Measurements from ENCODE around the gene ACOX3. TPM values are rescaled to one million over a fixed set of nuclear protein-coding genes. Genes with fewer than 3 reads are reported as not detected.

The ACOX3 gene
- total and polyA plus RNA-seq, 4 donors: 15.6 to 32.2 (median 21.5) TPM

DNA sequence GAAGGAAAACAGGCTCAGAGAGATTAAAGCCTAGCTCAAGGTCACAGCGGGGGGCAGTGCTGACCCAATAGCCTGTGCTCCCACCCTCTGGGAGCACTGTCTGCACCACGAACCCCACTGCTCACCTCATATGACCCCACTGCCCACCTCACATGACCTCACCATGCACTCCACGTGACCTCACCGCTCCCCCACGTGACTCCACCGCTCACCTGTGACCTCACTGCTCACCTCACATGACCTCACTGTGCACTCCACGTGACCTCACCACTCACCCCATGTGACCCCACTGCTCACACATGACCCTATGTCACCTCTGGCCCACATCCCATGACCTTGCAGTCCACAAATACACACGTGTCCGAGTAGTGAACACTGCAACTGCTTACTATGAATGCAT, 55.4 kb downstream of the ACOX3 start:
- TF ChIP-seq, protein P1, sequence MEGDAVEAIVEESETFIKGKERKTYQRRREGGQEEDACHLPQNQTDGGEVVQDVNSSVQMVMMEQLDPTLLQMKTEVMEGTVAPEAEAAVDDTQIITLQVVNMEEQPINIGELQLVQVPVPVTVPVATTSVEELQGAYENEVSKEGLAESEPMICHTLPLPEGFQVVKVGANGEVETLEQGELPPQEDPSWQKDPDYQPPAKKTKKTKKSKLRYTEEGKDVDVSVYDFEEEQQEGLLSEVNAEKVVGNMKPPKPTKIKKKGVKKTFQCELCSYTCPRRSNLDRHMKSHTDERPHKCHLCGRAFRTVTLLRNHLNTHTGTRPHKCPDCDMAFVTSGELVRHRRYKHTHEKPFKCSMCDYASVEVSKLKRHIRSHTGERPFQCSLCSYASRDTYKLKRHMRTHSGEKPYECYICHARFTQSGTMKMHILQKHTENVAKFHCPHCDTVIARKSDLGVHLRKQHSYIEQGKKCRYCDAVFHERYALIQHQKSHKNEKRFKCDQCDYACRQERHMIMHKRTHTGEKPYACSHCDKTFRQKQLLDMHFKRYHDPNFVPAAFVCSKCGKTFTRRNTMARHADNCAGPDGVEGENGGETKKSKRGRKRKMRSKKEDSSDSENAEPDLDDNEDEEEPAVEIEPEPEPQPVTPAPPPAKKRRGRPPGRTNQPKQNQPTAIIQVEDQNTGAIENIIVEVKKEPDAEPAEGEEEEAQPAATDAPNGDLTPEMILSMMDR (IDR thresholded peaks at IDR 0.05; ENCODE audit: control extremely low read depth, extremely low read depth): no peak
- ATAC-seq (ENCODE audit: insufficient read depth, low FRiP score) (no peak), DNase-seq (no peak)
- Histone ChIP-seq H3K9ac (ENCODE audit: insufficient read depth in 1 of 2, low read length in 2 of 2) (no peak overlapping the region), H3K9me3 (ENCODE audit: control insufficient read depth in 4 of 4, insufficient read depth in 3 of 4, low read length in 3 of 4) (no peaks in the 10 kb centered on the region), H3K4me3 (no peak overlapping the region), H3K27ac (ENCODE audit: low read depth in 1 of 2, low read length in 1 of 2) (no peak overlapping the region), H3K36me3 (ENCODE audit: control insufficient read depth in 4 of 4, insufficient read depth in 4 of 4, low read length in 4 of 4) (peaks cover 6 to 41% (median 14%) of the 10 kb centered on the region in 4 donors), H3K27me3 (ENCODE audit: control insufficient read depth in 3 of 3, insufficient read depth in 3 of 3, low read length in 2 of 3) (no peaks in the 10 kb centered on the region), H3K4me1 (ENCODE audit: control insufficient read depth in 5 of 5, insufficient read depth in 5 of 5, low read length in 5 of 5) (peaks cover 0 to 17% (median 10%) of the 10 kb centered on the region in 5 donors)
- 79 to 86% methylated on average over 9 of the region's 9 CpGs for WGBS, 2 donors

DNA sequence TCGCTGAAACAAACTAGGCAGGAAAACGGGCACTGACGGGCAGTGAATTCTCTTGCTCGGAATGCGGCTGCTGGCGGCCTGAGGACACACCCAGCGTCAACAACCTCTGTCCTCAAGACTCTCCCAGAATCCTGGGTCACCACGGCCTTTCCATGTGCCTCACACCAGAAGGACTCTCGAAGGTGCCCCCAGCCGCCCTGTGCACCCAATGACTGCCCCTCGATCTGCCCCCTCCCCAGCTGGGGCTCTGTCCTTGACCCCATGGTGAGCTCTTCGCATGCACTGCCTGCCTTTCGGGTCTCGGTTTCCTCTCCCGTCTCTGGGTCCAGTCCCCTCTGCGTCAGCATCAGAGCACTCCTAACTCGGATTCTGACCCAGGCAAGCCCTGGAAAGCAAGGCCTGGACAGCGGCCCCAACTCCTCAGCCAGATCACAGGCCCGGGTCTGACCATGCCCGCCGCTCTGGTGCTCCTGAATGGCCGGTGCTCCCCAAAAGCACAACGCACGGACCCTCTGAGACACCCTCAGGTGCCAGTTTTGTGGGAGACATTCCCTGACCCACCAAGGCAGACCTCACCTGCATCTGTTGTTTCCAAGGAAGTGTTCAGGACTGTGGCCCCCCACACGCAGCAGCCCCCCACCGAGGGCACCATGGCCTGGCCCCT, 56.0 kb downstream of the ACOX3 start:
- Histone ChIP-seq H3K36me3 (ENCODE audit: control insufficient read depth in 4 of 4, insufficient read depth in 4 of 4, low read length in 4 of 4) (peaks cover 5 to 41% (median 16%) of the 10 kb centered on the region in 4 donors), H3K9me3 (ENCODE audit: control insufficient read depth in 4 of 4, insufficient read depth in 3 of 4, low read length in 3 of 4) (no peaks in the 10 kb centered on the region), H3K27ac (ENCODE audit: low read depth in 1 of 2, low read length in 1 of 2) (no peak overlapping the region), H3K27me3 (ENCODE audit: control insufficient read depth in 3 of 3, insufficient read depth in 3 of 3, low read length in 2 of 3) (no peaks in the 10 kb centered on the region), H3K4me3 (no peak overlapping the region), H3K4me1 (ENCODE audit: control insufficient read depth in 5 of 5, insufficient read depth in 5 of 5, low read length in 5 of 5) (peaks cover 0 to 17% (median 10%) of the 10 kb centered on the region in 5 donors), H3K9ac (ENCODE audit: insufficient read depth in 1 of 2, low read length in 2 of 2) (no peak overlapping the region)
- DNase-seq: no peak
- 87 to 92% methylated on average over 26 of the region's 26 CpGs for WGBS, 2 donors
- ATAC-seq (ENCODE audit: insufficient read depth, low FRiP score): peak; percentile 38
- TF ChIP-seq, protein P1 (IDR thresholded peaks at IDR 0.05; ENCODE audit: control extremely low read depth, extremely low read depth): no peak

DNA sequence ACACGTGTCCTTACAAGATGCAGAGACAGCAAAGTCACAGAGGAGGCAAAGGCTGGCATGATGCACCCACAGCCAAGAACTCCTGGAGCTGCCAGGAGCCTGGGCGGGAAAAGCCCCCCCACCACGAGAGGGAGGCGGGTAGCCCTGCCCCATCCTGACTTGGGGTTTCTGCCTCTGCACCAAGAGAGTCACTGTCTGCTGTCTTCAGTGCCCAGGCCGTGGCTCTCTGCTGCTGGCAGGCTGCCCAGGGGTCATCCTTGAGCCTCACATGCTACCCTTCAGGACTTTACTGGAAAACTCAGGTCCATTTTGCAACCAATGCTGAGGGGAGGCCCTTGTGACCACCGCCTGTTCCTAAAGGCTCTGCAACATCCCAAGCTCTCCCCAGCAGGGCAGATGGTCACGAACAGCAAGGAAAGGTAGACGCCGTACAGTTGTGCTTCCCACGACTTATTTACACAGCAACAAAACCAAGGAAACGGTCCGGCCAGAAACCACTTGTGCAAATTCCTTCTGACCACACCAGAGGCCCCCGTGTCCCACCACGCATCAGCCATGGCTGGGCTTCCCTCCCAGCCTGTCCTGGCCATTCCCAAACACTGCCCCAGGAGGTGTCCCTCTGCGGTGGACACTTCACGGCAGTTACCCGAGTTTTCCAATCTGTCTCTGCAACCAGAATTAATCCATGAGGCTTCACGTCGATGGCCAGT, 56.9 kb downstream of the ACOX3 start:
- Histone ChIP-seq H3K27ac (ENCODE audit: low read depth in 1 of 2, low read length in 1 of 2) (peak overlapping the region in 1 of 2 donors; percentile 17), H3K4me1 (ENCODE audit: control insufficient read depth in 5 of 5, insufficient read depth in 5 of 5, low read length in 5 of 5) (peaks cover 0 to 17% (median 10%) of the 10 kb centered on the region in 5 donors), H3K36me3 (ENCODE audit: control insufficient read depth in 4 of 4, insufficient read depth in 4 of 4, low read length in 4 of 4) (peaks cover 0 to 39% (median 9%) of the 10 kb centered on the region in 4 donors), H3K4me3 (no peak overlapping the region), H3K27me3 (ENCODE audit: control insufficient read depth in 3 of 3, insufficient read depth in 3 of 3, low read length in 2 of 3) (no peaks in the 10 kb centered on the region), H3K9me3 (ENCODE audit: control insufficient read depth in 4 of 4, insufficient read depth in 3 of 4, low read length in 3 of 4) (no peaks in the 10 kb centered on the region), H3K9ac (ENCODE audit: insufficient read depth in 1 of 2, low read length in 2 of 2) (no peak overlapping the region)
- TF ChIP-seq, protein P1 (IDR thresholded peaks at IDR 0.05; ENCODE audit: control extremely low read depth, extremely low read depth): no peak
- ATAC-seq (ENCODE audit: insufficient read depth, low FRiP score) (peak; percentile 39), DNase-seq (peak; percentile 58 to 68 (median 60))
- 67% methylated on average over 19 of the region's 19 CpGs for WGBS, 2 donors
